Neural crest cell (in vitro differentiated cells): Measurements from ENCODE around the gene SP3. TPM values are rescaled to one million over a fixed set of nuclear protein-coding genes. Genes with fewer than 3 reads are reported as not detected.

Source experiments
- DNase-seq: peaks from one replicate; pipeline ENCODE4 v3.0.0; 2021; ENCODE audit warnings: low read depth, mixed read lengths, low spot score
- H3K27ac Mint-ChIP-seq: one replicate; pipeline ENCODE4 v1.8.0; 2021; ENCODE audit warnings: mild to moderate bottlenecking, mixed read lengths; ENCODE audit not compliant: unreplicated experiment
- H3K27me3 Mint-ChIP-seq: 2 replicates; pipeline ENCODE4 v1.8.0; 2021; ENCODE audit warnings: low read depth, mild to moderate bottlenecking, mixed read lengths
- H3K36me3 Mint-ChIP-seq: 2 replicates; pipeline ENCODE4 v1.8.0; 2021; ENCODE audit warnings: low read depth, mild to moderate bottlenecking, mixed read lengths
- H3K4me1 Mint-ChIP-seq: 2 replicates; pipeline ENCODE4 v1.8.0; 2021; ENCODE audit warnings: mixed read lengths
- H3K4me3 Mint-ChIP-seq: one replicate; pipeline ENCODE4 v1.8.0; 2021; ENCODE audit warnings: mild to moderate bottlenecking, mixed read lengths
- H3K9me3 Mint-ChIP-seq: 2 replicates; pipeline ENCODE4 v1.8.0; 2021; ENCODE audit warnings: mixed read lengths
- total RNA-seq: library from RNA; stranded (reverse); gene quantifications from 2 replicates; pipeline ENCODE4 v1.2.1, GENCODE V29; 2021
- TF ChIP-seq, protein P1 (sequence below): fragments of 200-600 bp; sonication (generic); conservative IDR thresholded peaks from 2 replicates; pipeline ENCODE4 v1.5.0; 2021; ENCODE audit warnings: antibody characterized with exemption, mild to moderate bottlenecking

The SP3 gene
- total RNA-seq, 1 donor from 2014 or later, result 105 TPM

GRCh38 chr2:173982918-173983317 lies 17.7 kb upstream of the SP3 start:
- H3K27me3 Mint-ChIP-seq, result no peaks in the 10 kb centered on the region
- peaks cover 13% of the 10 kb centered on the region for H3K4me1 Mint-ChIP-seq
- TF ChIP-seq, protein P1, sequence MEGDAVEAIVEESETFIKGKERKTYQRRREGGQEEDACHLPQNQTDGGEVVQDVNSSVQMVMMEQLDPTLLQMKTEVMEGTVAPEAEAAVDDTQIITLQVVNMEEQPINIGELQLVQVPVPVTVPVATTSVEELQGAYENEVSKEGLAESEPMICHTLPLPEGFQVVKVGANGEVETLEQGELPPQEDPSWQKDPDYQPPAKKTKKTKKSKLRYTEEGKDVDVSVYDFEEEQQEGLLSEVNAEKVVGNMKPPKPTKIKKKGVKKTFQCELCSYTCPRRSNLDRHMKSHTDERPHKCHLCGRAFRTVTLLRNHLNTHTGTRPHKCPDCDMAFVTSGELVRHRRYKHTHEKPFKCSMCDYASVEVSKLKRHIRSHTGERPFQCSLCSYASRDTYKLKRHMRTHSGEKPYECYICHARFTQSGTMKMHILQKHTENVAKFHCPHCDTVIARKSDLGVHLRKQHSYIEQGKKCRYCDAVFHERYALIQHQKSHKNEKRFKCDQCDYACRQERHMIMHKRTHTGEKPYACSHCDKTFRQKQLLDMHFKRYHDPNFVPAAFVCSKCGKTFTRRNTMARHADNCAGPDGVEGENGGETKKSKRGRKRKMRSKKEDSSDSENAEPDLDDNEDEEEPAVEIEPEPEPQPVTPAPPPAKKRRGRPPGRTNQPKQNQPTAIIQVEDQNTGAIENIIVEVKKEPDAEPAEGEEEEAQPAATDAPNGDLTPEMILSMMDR, result no peak
- H3K4me3 Mint-ChIP-seq, result no peak overlapping the region
- H3K36me3 Mint-ChIP-seq, result no peaks in the 10 kb centered on the region
- DNase-seq, result no peak
- H3K9me3 Mint-ChIP-seq, result no peaks in the 10 kb centered on the region
- no peak overlapping the region for H3K27ac Mint-ChIP-seq

DNA sequence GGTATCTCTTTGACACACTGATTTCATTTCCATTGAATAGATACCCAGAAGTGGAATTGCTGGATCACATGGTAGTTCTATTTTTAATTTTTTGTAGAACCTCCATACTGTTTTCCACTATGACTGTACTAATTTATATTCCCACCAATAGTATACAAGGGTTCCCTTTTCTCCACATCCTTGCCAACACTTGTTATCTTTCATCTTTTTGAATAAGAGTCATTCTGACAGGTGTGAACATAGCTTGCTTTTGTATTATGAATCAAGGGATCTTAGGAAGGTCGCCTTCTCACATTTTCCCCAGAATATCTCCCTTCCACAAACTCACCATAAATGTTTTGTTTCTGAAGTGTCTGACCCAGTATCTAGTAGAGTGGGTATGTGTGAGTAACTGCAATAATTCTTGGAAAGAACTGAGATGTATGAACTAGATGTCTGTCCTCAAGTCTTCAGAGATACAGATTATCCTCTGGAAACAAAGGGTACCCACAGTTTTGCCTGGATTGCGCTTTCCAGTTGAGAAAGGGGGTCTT lies 17.1 kb upstream of the SP3 start:
- Mint-ChIP-seq H3K36me3 (no peaks in the 10 kb centered on the region), H3K9me3 (no peaks in the 10 kb centered on the region), H3K27me3 (no peaks in the 10 kb centered on the region), H3K4me1 (peaks cover 13% of the 10 kb centered on the region), H3K27ac (no peak overlapping the region), H3K4me3 (no peak overlapping the region)
- TF ChIP-seq, protein P1, result no peak
- no peak for DNase-seq

GRCh38 chr2:173981520-173981919 lies 16.3 kb upstream of the SP3 start:
- H3K27me3 Mint-ChIP-seq, result no peaks in the 10 kb centered on the region
- H3K27ac Mint-ChIP-seq, result no peak overlapping the region
- H3K4me1 Mint-ChIP-seq, result peaks cover 13% of the 10 kb centered on the region
- H3K9me3 Mint-ChIP-seq, result no peaks in the 10 kb centered on the region
- TF ChIP-seq, protein P1, result no peak
- DNase-seq, result no peak
- no peak overlapping the region for H3K4me3 Mint-ChIP-seq
- H3K36me3 Mint-ChIP-seq, result no peaks in the 10 kb centered on the region

- TF ChIP-seq, protein P1, result no peak
- Mint-ChIP-seq H3K27me3 (no peaks in the 10 kb centered on the region), H3K9me3 (no peaks in the 10 kb centered on the region), H3K36me3 (no peaks in the 10 kb centered on the region), H3K4me3 (no peak overlapping the region), H3K4me1 (peaks cover 13% of the 10 kb centered on the region), H3K27ac (no peak overlapping the region)
- no peak for DNase-seq
Observed at GRCh38 chr2:173979751-173980351, 14.7 kb upstream of the SP3 start.

GRCh38 chr2:173978447-173978846 lies 13.3 kb upstream of the SP3 start:
- Mint-ChIP-seq H3K4me1 (peaks cover 6% of the 10 kb centered on the region), H3K27me3 (no peaks in the 10 kb centered on the region), H3K4me3 (no peak overlapping the region), H3K27ac (no peak overlapping the region), H3K9me3 (no peaks in the 10 kb centered on the region), H3K36me3 (no peaks in the 10 kb centered on the region)
- TF ChIP-seq, protein P1, result no peak
- DNase-seq, result no peak
